ENCODE results near the gene AHCTF1. TPM values are rescaled to one million over a fixed set of nuclear protein-coding genes. Genes with fewer than 3 reads are reported as not detected.

The AHCTF1 gene
- total and polyA plus RNA-seq, 10 of the 15 experiments (the other 5 are each of a cell fraction or from before 2014, with no cell fraction given): 3.4 to 45.5 (median 17.8) TPM

DNA sequence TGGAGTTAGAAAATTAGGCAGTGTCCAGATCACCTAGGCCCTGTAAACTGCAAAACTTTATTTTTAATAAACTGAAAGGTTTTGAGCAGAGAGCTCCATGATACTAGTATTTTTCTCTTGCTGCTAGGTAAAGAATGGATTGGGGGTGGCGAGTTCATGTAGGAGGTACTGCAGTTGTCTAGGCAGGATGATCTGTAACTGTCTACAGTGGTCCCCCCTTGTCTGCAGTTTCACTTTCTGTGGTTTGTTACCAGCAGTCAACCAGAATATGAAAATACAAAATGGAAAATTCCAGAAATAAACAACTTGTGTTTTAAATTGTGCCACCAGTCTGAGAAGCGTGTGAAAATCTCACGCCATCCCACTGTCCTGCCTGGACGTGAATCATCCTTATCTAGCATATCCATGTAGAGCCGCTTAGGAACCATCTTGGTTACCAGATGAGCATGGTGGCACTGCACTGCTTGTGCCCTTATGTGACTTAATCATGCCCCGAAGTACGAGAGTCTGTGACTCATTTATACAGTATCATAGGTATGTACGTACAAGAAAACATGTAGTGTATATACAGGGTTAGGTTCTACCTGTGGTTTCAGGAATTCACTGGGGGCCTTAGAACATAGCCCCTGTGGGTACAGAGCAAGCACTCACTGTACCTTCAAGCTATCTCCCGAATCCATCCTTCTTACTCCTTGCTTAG is 94.2 kb downstream of the AHCTF1 start (continued):
- TF ChIP-seq POLR2A (IDR thresholded peaks at IDR 0.05; ENCODE audit: low read depth, low read length): peak; percentile 35; the same call in 1 of the 2 replicates
- no peak for TF ChIP-seq DPF2 (IDR thresholded peaks at IDR 0.05)
- no peak for TF ChIP-seq SPI1 (IDR thresholded peaks at IDR 0.05; ENCODE audit: borderline replicate concordance, insufficient read depth, low read depth, low read length)
- TF ChIP-seq GATAD2B (conservative IDR thresholded peaks at IDR 0.05; ENCODE audit: low read depth): no peak
- TF ChIP-seq CHD2 (IDR thresholded peaks at IDR 0.05; ENCODE audit: borderline replicate concordance, low read depth, low read length): no peak
- TF ChIP-seq ZBTB11 (CRISPR knock-in tag; IDR thresholded peaks at IDR 0.05): no peak
- no peak for TF ChIP-seq ASH2L (IDR thresholded peaks at IDR 0.05; ENCODE audit: borderline replicate concordance, low read depth)
- no peak for TF ChIP-seq BMI1 (IDR thresholded peaks at IDR 0.05; ENCODE audit: borderline replicate concordance)
- TF ChIP-seq SP1 (IDR thresholded peaks at IDR 0.05; ENCODE audit: low read depth, low read length): no peak
- TF ChIP-seq CHD4 (IDR thresholded peaks at IDR 0.05): no peak
